ENCODE results near the gene GAS1.

Gene GAS1

GRCh38 chr9:86921151-86921923, 26.0 kb downstream of the GAS1 start:
- no peak for DNase-seq

- DNase-seq = no peak
Measured at GRCh38 chr9:86918556-86918955, 28.8 kb downstream of the GAS1 start.

- DNase-seq = no peak
Measured at GRCh38 chr9:86912210-86912609, 35.1 kb downstream of the GAS1 start.

- no peak for DNase-seq
Measured at GRCh38 chr9:86909388-86909787, 37.9 kb downstream of the GAS1 start.

- DNase-seq = no peak
Measured at GRCh38 chr9:86908261-86908660, 39.0 kb downstream of the GAS1 start.

GRCh38 chr9:86907346-86907745, 40.0 kb downstream of the GAS1 start:
- no peak for DNase-seq

GRCh38 chr9:86903734-86904085, 43.6 kb downstream of the GAS1 start:
- DNase-seq = no peak

DNA sequence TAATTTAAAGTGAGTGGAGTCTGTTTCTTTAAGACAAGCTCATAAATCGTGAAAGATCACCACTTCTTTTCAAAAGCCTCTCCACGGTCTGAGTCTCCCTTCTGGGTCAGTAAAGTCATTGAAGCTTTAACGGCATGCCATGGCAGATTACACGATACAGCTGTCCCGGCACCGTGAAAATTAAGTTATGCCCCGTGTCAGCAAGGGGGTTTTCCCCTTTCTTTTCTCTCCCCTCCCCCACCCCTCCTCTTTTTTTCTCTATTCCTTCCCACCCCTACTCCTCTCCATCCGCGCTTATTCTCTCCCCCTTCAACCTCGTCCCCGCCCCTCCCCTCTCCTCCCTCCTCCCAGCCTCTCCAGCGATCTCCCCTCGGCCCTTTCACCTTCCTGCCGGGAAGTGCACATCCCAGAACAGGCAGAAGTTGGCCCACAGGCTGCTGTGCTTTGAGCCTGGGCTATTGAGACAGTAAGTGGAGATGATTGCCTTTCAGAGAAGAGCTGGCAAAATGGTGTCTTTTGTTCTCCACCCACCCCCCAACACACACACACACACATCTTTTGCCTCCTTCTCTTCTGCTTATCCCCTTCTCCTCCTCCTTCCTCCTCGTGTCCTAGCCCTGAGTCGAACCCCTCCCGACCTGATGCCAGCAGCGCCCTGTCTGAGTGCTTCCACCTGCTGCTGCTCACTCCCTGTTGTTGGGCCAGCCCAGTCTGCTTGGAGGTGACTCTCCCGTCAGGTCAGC, 44.1 kb downstream of the GAS1 start:
- DNase-seq = no peak

- no peak for DNase-seq
Measured at GRCh38 chr9:86902586-86902985, 44.7 kb downstream of the GAS1 start.

DNA sequence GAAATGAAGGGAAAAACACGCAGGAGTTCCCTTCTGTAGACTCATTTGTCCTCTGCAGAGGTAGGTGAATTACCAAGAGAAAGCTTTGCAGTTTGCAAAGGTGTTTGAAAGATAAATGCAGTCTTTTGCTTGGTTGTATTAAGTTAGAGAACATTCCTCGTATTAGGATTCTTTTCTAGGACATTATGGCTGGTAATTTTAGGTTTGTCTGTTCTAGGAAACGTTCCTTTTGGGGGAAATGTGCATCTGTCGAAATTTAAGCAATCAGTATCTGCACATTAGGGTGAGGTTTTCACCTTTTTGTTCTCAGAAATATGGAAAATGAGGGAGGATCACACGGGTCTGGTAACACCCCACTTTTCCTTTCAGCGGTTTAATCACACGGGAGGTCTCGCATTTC, 45.1 kb downstream of the GAS1 start:
- DNase-seq = no peak

- DNase-seq = no peak
Measured at GRCh38 chr9:86901511-86901910, 45.8 kb downstream of the GAS1 start.

All from NCI-H2029 (cell line).